Type B pancreatic cell (in vitro differentiated cells): ENCODE measurements around the gene APOC4. TPM values are rescaled to one million over a fixed set of nuclear protein-coding genes. Genes with fewer than 3 reads are reported as not detected.

Source experiments
- DNase-seq: peaks from one replicate; pipeline ENCODE4 v3.0.0; 2021; ENCODE audit warnings: mixed read lengths; ENCODE audit not compliant: unreplicated experiment; ENCODE audit errors: extremely low spot score
- H3K27ac Mint-ChIP-seq: 2 replicates; pipeline ENCODE4 v1.8.0; 2021; ENCODE audit warnings: mild to moderate bottlenecking, mixed read lengths
- H3K27me3 Mint-ChIP-seq: 2 replicates; pipeline ENCODE4 v1.8.0; 2021; ENCODE audit warnings: mixed read lengths
- H3K36me3 Mint-ChIP-seq: 2 replicates; pipeline ENCODE4 v1.8.0; 2021; ENCODE audit warnings: mixed read lengths
- H3K4me1 Mint-ChIP-seq: one replicate; pipeline ENCODE4 v1.8.0; 2021; ENCODE audit warnings: mixed read lengths; ENCODE audit not compliant: unreplicated experiment
- H3K4me3 Mint-ChIP-seq: 2 replicates; pipeline ENCODE4 v1.8.0; 2021; ENCODE audit warnings: mild to moderate bottlenecking, mixed read lengths
- H3K9me3 Mint-ChIP-seq: 2 replicates; pipeline ENCODE4 v1.8.0; 2021; ENCODE audit warnings: mixed read lengths
- total RNA-seq: library from RNA; stranded (reverse); gene quantifications from 2 replicates; pipeline ENCODE4 v1.2.1, GENCODE V29; 2021; ENCODE audit warnings: low replicate concordance
- TF ChIP-seq, protein P1 (sequence below): fragments of 200-600 bp; sonication (generic); conservative IDR thresholded peaks from 2 replicates; pipeline ENCODE4 v1.5.0; 2021; ENCODE audit warnings: antibody characterized with exemption, mild to moderate bottlenecking

APOC4 gene
- total RNA-seq, 1 donor from 2014 or later: not detected

DNA sequence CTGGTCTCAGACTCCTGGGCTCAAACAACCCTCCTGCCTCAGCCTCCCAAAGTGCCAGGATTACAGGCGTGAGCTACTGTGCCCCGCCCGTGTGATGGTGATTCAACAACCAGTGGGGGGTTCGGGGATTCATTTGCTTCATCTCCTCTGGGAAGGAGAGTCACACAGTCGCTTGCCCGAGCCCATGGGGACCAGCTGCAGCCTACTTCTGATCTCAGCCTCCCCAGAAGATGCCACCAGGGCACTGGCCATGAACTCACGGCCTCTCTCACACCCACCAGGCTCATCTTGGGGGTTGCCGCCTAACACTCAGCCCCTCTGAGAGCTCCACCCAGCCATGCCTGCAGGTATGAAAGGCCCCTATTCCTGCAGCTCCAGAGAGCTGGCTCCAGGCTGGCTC, 44.2 kb upstream of the APOC4 start:
- no peak for DNase-seq
- no peak overlapping the region for H3K27ac Mint-ChIP-seq
- H3K4me1 Mint-ChIP-seq: peaks cover 4% of the 10 kb centered on the region

DNA sequence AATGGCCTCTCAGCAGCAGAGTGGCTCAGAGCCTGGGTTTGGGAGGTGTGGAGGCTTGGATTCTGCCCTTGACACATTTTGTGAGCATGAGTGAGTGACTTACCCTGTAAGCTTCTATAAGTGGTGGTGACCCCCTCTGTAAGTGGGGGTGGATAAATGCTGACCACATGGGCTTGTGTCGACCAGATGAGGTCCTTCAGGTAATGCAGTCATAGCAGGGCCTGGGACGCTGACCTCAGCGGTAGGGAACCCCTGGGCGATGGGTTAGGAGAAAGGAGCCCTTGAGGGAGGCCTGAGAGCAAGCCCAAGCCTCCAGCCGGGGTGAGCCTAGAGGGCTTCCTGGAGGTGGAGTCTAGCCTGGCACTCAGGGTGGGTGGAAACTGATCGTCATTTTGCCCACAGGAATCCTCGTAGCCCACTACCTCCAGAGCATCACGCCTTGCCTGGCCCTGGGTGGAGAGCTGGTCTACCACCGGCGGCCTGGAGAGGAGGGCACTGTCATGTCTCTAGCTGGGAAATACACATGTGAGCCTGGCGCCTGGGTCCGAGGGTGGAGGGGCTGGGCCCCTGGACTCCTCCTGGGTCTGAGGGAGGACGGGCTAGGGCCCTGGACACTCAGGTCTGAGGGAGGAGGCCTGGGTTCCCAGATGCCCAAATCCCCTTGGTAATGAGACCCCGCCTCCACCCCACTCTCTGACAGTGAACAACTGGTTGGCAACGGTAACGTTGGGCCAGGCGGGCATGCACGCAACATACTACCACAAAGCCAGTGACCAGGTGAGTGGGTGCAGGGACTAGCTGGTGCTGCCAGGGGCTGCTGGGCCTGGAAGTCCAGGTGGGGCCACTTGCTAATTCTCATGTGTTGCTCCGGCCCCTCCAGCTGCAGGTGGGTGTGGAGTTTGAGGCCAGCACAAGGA, 41.5 kb upstream of the APOC4 start:
- TF ChIP-seq, protein P1, sequence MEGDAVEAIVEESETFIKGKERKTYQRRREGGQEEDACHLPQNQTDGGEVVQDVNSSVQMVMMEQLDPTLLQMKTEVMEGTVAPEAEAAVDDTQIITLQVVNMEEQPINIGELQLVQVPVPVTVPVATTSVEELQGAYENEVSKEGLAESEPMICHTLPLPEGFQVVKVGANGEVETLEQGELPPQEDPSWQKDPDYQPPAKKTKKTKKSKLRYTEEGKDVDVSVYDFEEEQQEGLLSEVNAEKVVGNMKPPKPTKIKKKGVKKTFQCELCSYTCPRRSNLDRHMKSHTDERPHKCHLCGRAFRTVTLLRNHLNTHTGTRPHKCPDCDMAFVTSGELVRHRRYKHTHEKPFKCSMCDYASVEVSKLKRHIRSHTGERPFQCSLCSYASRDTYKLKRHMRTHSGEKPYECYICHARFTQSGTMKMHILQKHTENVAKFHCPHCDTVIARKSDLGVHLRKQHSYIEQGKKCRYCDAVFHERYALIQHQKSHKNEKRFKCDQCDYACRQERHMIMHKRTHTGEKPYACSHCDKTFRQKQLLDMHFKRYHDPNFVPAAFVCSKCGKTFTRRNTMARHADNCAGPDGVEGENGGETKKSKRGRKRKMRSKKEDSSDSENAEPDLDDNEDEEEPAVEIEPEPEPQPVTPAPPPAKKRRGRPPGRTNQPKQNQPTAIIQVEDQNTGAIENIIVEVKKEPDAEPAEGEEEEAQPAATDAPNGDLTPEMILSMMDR: no peak
- Mint-ChIP-seq H3K4me1 (no peaks in the 10 kb centered on the region), H3K36me3 (no peaks in the 10 kb centered on the region), H3K27ac (no peak overlapping the region), H3K9me3 (no peaks in the 10 kb centered on the region), H3K4me3 (no peak overlapping the region), H3K27me3 (no peaks in the 10 kb centered on the region)
- no peak for DNase-seq

More for the DNA sequence above, 44.2 kb upstream of the APOC4 start:
- TF ChIP-seq, protein P1: no peak
- H3K9me3 Mint-ChIP-seq: no peaks in the 10 kb centered on the region
- H3K4me3 Mint-ChIP-seq: no peak overlapping the region
- peaks cover 5% of the 10 kb centered on the region for H3K36me3 Mint-ChIP-seq
- no peaks in the 10 kb centered on the region for H3K27me3 Mint-ChIP-seq

DNA sequence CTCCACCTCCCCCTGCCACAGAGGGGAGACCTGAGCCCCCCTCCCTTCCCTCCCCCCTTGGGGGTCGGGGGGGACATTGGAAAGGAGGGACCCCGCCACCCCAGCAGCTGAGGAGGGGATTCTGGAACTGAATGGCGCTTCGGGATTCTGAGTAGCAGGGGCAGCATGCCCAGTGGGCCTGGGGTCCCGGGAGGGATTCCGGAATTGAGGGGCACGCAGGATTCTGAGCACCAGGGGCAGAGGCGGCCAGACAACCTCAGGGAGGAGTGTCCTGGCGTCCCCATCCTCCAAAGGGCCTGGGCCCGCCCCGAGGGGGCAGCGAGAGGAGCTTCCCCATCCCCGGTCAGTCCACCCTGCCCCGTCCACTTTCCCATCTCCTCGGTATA, 38.8 kb upstream of the APOC4 start:
- TF ChIP-seq, protein P1: no peak
- Mint-ChIP-seq H3K9me3 (no peaks in the 10 kb centered on the region), H3K4me3 (no peak overlapping the region), H3K27me3 (no peaks in the 10 kb centered on the region), H3K36me3 (no peaks in the 10 kb centered on the region), H3K27ac (peak overlapping the region; percentile 61), H3K4me1 (peaks cover 7% of the 10 kb centered on the region)
- DNase-seq: no peak

DNA sequence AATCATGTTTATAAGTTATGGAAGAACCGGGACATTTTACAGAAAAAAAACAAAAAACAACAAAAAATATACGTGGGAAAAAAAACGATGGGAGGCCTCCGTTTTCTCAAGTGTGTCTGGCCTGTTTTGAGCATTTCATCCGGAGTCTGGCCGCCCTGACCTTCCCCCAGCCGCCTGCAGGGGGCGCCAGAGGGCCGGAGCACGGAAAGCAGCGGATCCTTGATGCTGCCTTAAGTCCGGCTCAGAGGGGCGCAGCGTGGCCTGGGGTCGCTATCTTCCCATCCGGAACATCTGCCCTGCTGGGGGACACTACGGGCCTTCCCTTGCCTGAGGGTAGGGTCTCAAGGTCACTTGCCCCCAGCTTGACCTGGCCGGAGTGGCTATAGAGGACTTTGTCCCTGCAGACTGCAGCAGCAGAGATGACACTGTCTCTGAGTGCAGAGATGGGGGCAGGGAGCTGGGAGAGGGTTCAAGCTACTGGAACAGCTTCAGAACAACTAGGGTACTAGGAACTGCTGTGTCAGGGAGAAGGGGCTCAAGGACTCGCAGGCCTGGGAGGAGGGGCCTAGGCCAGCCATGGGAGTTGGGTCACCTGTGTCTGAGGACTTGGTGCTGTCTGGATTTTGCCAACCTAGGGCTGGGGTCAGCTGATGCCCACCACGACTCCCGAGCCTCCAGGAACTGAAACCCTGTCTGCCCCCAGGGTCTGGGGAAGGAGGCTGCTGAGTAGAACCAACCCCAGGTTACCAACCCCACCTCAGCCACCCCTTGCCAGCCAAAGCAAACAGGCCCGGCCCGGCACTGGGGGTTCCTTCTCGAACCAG, 38.2 kb upstream of the APOC4 start:
- TF ChIP-seq, protein P1: peak; percentile 100
- Mint-ChIP-seq H3K27ac (peak overlapping the region; percentile 61), H3K4me3 (peak overlapping the region; percentile 14), H3K4me1 (peaks cover 7% of the 10 kb centered on the region), H3K27me3 (no peaks in the 10 kb centered on the region), H3K9me3 (no peaks in the 10 kb centered on the region), H3K36me3 (no peaks in the 10 kb centered on the region)
- peak; percentile 89 for DNase-seq

DNA sequence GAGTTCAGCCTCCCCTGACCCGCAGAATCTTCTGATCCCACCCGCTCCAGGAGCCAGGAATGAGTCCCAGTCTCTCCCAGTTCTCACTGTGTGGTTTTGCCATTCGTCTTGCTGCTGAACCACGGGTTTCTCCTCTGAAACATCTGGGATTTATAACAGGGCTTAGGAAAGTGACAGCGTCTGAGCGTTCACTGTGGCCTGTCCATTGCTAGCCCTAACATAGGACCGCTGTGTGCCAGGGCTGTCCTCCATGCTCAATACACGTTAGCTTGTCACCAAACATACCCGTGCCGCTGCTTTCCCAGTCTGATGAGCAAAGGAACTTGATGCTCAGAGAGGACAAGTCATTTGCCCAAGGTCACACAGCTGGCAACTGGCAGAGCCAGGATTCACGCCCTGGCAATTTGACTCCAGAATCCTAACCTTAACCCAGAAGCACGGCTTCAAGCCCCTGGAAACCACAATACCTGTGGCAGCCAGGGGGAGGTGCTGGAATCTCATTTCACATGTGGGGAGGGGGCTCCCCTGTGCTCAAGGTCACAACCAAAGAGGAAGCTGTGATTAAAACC, 37.5 kb upstream of the APOC4 start:
- DNase-seq: no peak
- TF ChIP-seq, protein P1: peak; percentile 55
- Mint-ChIP-seq H3K4me1 (peaks cover 7% of the 10 kb centered on the region), H3K9me3 (no peaks in the 10 kb centered on the region), H3K27me3 (no peaks in the 10 kb centered on the region), H3K36me3 (no peaks in the 10 kb centered on the region), H3K27ac (no peak overlapping the region), H3K4me3 (peak overlapping the region; percentile 91)
